Activated T-cell treated with anti-CD3 and anti-CD28 coated beads, Interleukin-2, amount 50 U/mL, for 4 hours (primary cell): Measurements from ENCODE around the gene PLEKHG5. TPM values are rescaled to one million over a fixed set of nuclear protein-coding genes. Genes with fewer than 3 reads are reported as not detected.
A peak's percentile ranks its signal among the peaks of the same experiment; 100 is the strongest.

Source experiments
- ATAC-seq, 2 donors: fragments of 200-7000 bp; cut with Tn5 transposase; one replicate each; pipeline ENCODE4 v1.10.0; 2021
- DNase-seq: peaks from one replicate; pipeline ENCODE4 v3.0.0-alpha.2; 2020
- H3K27me3 Mint-ChIP-seq: one replicate; pipeline ENCODE4 v1.8.0; 2021; ENCODE audit warnings: low read depth, mixed read lengths
- H3K36me3 Mint-ChIP-seq: one replicate; pipeline ENCODE4 v1.8.0; 2022; ENCODE audit warnings: mixed read lengths; ENCODE audit not compliant: insufficient read depth
- H3K4me1 Mint-ChIP-seq: one replicate; pipeline ENCODE4 v1.8.0; 2021; ENCODE audit warnings: low read depth, mixed read lengths
- H3K4me3 Mint-ChIP-seq: one replicate; pipeline ENCODE4 v1.8.0; 2021; ENCODE audit warnings: mild to moderate bottlenecking, moderate library complexity, mixed read lengths
- H3K9me3 Mint-ChIP-seq: one replicate; pipeline ENCODE4 v1.8.0; 2021; ENCODE audit warnings: mixed read lengths
- total RNA-seq, 3 donors: library from RNA; stranded (reverse); gene quantifications; one replicate each; pipeline ENCODE4 v1.2.1, GENCODE V29; 2021

The PLEKHG5 gene, protein sequence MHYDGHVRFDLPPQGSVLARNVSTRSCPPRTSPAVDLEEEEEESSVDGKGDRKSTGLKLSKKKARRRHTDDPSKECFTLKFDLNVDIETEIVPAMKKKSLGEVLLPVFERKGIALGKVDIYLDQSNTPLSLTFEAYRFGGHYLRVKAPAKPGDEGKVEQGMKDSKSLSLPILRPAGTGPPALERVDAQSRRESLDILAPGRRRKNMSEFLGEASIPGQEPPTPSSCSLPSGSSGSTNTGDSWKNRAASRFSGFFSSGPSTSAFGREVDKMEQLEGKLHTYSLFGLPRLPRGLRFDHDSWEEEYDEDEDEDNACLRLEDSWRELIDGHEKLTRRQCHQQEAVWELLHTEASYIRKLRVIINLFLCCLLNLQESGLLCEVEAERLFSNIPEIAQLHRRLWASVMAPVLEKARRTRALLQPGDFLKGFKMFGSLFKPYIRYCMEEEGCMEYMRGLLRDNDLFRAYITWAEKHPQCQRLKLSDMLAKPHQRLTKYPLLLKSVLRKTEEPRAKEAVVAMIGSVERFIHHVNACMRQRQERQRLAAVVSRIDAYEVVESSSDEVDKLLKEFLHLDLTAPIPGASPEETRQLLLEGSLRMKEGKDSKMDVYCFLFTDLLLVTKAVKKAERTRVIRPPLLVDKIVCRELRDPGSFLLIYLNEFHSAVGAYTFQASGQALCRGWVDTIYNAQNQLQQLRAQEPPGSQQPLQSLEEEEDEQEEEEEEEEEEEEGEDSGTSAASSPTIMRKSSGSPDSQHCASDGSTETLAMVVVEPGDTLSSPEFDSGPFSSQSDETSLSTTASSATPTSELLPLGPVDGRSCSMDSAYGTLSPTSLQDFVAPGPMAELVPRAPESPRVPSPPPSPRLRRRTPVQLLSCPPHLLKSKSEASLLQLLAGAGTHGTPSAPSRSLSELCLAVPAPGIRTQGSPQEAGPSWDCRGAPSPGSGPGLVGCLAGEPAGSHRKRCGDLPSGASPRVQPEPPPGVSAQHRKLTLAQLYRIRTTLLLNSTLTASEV
- 1 to 10 TPM; 1.2 to 2.1 (median 1.4) TPM for total RNA-seq

DNA sequence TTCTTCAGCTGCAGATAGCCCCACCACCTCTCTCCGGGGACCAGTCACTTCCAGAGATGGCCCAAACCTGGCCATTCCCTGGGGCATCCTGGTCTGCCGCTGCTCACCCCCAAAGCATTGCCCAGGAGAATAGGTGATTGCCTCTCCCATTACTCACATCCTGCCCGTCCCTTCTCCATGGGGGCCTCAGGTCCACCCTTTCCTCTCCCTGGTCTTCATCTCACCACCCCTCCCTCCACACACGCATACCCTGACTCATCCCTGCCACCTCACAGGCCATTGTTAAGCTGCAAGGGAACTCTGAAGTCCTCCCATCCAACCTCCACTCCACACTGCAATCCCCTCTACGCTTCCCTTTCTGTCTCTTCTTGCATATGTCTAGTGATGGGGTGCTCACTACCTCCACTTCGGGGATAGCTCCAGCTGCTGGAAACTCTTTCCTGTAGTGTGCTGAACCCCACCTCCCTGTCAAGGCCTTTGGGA, at the start of gene PLEKHG5:
Gene PLEKHG5 (minus strand): TSS at position 188 of the 483 bp plus-strand sequence. CDS start 14,096 bp downstream, outside the sequence.
- DNase-seq (no peak), ATAC-seq (no peak)
- Mint-ChIP-seq H3K9me3 (no peaks in the 10 kb centered on the region), H3K36me3 (no peaks in the 10 kb centered on the region), H3K4me3 (peak within 1 kb of the TSS; percentile 80), H3K27me3 (peaks cover 3% of the 10 kb centered on the region), H3K4me1 (peaks cover 20% of the 10 kb centered on the region)

- H3K4me3 Mint-ChIP-seq, result no peak overlapping the region
- peaks cover 20% of the 10 kb centered on the region for H3K36me3 Mint-ChIP-seq
- ATAC-seq (no peak), DNase-seq (no peak)
- H3K27me3 Mint-ChIP-seq, result no peaks in the 10 kb centered on the region
- H3K9me3 Mint-ChIP-seq, result no peaks in the 10 kb centered on the region
- no peaks in the 10 kb centered on the region for H3K4me1 Mint-ChIP-seq
Observed at GRCh38 chr1:6538956-6539355, 47.5 kb upstream of the PLEKHG5 start.

DNA sequence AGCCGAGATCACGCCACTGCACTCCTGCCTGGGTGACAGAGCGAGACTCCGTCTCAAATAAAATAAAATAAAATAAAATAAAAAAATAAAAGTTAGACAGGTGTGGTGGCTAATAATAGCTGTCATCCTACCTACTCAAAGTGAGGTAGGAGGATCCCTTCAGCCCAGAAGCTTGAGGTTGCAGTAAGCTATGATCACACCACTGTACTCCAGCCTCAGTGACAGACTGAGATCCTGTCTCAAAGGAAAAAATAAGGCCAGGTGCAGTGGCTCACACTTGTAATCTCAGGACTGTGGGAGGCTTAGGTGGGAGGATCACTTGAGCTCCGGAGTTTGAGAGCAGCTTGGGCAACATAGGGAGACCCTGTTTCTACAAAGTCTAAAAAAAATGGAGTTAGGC, 44.8 kb upstream of the PLEKHG5 start:
- no peak for DNase-seq
- Mint-ChIP-seq H3K9me3 (no peaks in the 10 kb centered on the region), H3K36me3 (peaks cover 34% of the 10 kb centered on the region), H3K4me1 (no peaks in the 10 kb centered on the region), H3K27me3 (no peaks in the 10 kb centered on the region), H3K4me3 (no peak overlapping the region)
- ATAC-seq, result no peak

DNA sequence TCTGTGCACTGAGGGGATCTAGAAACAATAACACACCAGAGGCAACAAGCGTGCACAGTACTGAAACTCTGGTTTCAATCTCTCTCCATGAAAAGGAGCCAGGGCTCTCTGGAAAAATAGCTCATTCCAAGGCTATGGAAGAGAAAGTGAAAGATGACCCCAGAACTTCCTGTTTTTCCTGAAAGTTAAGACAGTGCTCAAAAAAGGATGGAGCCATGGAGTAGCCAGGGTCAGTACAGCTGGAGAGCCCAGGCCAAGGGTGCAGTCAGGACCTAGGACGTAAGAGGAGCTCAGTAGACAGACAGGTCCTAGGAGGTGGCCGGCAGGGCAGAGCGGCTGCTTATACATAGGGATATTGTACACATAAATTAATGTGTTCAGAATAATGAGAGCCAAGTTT, 43.7 kb upstream of the PLEKHG5 start:
- no peaks in the 10 kb centered on the region for H3K9me3 Mint-ChIP-seq
- H3K4me1 Mint-ChIP-seq, result no peaks in the 10 kb centered on the region
- DNase-seq, result no peak
- no peak overlapping the region for H3K4me3 Mint-ChIP-seq
- no peak for ATAC-seq
- H3K27me3 Mint-ChIP-seq, result no peaks in the 10 kb centered on the region
- H3K36me3 Mint-ChIP-seq, result peaks cover 33% of the 10 kb centered on the region

GRCh38 chr1:6534248-6534822, 42.9 kb upstream of the PLEKHG5 start:
- DNase-seq (no peak), ATAC-seq (no peak)
- H3K27me3 Mint-ChIP-seq, result no peaks in the 10 kb centered on the region
- H3K36me3 Mint-ChIP-seq, result peaks cover 33% of the 10 kb centered on the region
- no peaks in the 10 kb centered on the region for H3K9me3 Mint-ChIP-seq
- no peaks in the 10 kb centered on the region for H3K4me1 Mint-ChIP-seq
- no peak overlapping the region for H3K4me3 Mint-ChIP-seq

- peaks cover 40% of the 10 kb centered on the region for H3K36me3 Mint-ChIP-seq
- H3K9me3 Mint-ChIP-seq, result no peaks in the 10 kb centered on the region
- H3K4me1 Mint-ChIP-seq, result no peaks in the 10 kb centered on the region
Observed at GRCh38 chr1:6531996-6532395, 40.5 kb upstream of the PLEKHG5 start.

DNA sequence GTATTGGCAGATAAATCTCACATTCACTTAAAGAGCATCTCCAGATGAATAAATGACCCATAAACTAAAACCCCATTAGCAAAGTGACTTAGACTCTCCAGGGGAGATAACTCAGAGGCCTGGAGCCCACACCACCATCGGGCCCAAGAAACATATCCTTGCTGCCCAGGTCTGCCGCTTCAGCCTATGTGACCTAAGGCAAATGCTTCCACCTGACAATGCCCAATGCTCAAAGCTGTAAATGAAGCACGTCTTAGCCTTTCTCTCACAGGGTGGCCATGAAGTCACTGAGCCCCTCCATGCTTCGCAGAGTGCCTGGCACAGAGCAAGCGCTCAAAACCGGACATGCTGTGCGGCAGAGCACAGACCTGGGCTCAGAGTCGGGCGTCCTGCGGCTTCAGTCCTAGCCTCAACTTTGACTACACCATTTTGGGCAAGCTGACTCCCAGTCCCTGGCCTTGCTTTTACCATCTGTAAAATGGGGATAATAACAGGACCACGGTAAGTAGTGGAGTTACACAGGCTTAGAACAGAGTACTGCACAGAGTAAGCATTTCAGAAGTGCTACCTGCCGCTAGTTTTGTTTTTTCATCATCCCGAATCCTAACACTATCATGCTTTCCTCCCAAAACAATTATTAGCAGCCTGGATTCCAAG, 39.2 kb upstream of the PLEKHG5 start:
- Mint-ChIP-seq H3K36me3 (peaks cover 49% of the 10 kb centered on the region), H3K27me3 (no peaks in the 10 kb centered on the region), H3K4me3 (no peak overlapping the region), H3K4me1 (no peaks in the 10 kb centered on the region), H3K9me3 (no peaks in the 10 kb centered on the region)
- no peak for ATAC-seq
- no peak for DNase-seq

More at GRCh38 chr1:6531996-6532395, 40.5 kb upstream of the PLEKHG5 start:
- Mint-ChIP-seq H3K4me3 (no peak overlapping the region), H3K27me3 (no peaks in the 10 kb centered on the region)
- ATAC-seq (no peak), DNase-seq (no peak)

DNA sequence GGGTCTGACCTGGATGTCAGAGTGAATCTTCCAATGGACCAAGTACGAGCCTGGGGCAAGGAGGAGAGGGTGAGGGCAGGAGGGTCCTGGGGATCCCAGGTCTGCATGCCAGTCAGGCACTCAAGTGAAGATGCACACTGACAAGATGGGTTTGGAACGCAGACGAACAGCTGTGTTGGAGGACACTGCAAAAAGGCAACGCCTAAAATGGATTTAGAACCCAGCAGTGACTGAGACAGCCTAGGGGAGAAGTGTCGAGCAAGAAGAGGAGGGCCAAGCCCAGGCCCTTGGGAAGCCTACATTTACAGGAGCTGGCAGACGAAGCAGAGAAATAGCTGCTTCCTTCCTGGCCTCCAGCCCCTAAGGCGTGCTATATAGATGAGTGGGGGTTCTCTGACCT, 37.0 kb upstream of the PLEKHG5 start:
- DNase-seq (no peak), ATAC-seq (no peak)
- H3K4me1 Mint-ChIP-seq, result no peaks in the 10 kb centered on the region
- H3K36me3 Mint-ChIP-seq, result peaks cover 50% of the 10 kb centered on the region
- H3K27me3 Mint-ChIP-seq, result no peaks in the 10 kb centered on the region
- H3K4me3 Mint-ChIP-seq, result no peak overlapping the region
- H3K9me3 Mint-ChIP-seq, result no peaks in the 10 kb centered on the region

- Mint-ChIP-seq H3K9me3 (no peaks in the 10 kb centered on the region), H3K27me3 (no peaks in the 10 kb centered on the region), H3K4me3 (no peak overlapping the region), H3K36me3 (peaks cover 33% of the 10 kb centered on the region), H3K4me1 (no peaks in the 10 kb centered on the region)
- ATAC-seq (no peak), DNase-seq (no peak)
Observed at GRCh38 chr1:6526316-6526715, 34.8 kb upstream of the PLEKHG5 start.

DNA sequence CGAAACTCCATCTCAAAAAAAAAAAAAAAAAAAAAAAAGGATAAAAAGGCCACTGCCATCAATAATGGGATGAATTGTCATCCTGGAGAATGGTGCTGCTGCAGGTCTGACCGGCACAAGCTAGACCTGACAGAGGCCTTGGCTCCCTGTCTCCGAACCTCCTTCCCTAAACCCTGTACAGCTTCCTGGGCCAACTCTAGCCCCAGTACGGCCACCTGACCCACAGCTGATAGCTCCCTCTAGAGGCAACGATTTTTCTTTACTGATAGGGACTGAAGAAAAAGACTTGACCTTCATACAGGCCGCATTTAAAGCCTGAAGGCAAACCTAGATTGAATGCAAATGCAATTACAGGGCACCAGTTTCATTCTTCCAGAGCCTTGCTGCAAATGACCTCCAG, 32.1 kb upstream of the PLEKHG5 start:
- DNase-seq (no peak), ATAC-seq (no peak)
- Mint-ChIP-seq H3K36me3 (peaks cover 28% of the 10 kb centered on the region), H3K9me3 (no peaks in the 10 kb centered on the region), H3K27me3 (no peaks in the 10 kb centered on the region), H3K4me1 (no peaks in the 10 kb centered on the region), H3K4me3 (no peak overlapping the region)

DNA sequence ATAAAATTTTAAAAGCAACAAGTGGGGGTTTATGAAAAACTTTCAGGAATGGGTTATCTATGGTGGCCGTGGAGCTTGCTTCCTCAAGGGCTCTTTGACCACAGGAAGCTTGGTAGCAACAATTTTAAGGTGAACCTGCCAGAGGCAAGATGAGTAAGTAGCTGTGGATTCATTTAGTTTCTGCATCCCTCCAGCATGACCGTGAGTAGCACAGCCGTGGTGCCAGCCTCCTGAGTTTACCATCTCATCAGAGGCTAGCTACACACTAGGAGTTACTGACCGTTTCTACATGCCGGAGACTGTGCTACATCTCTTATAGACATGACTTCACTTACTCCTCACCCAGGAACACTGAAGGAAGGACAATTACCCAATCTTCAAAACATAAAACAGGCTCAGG, 30.1 kb upstream of the PLEKHG5 start:
- Mint-ChIP-seq H3K36me3 (peaks cover 19% of the 10 kb centered on the region), H3K4me3 (no peak overlapping the region), H3K27me3 (no peaks in the 10 kb centered on the region), H3K9me3 (no peaks in the 10 kb centered on the region), H3K4me1 (no peaks in the 10 kb centered on the region)
- DNase-seq (no peak), ATAC-seq (no peak)

GRCh38 chr1:6519935-6520671, 28.6 kb upstream of the PLEKHG5 start:
- DNase-seq (no peak), ATAC-seq (no peak)
- Mint-ChIP-seq H3K4me1 (no peaks in the 10 kb centered on the region), H3K9me3 (no peaks in the 10 kb centered on the region), H3K36me3 (peaks cover 7% of the 10 kb centered on the region), H3K4me3 (no peak overlapping the region), H3K27me3 (no peaks in the 10 kb centered on the region)

- Mint-ChIP-seq H3K4me3 (no peak overlapping the region), H3K27me3 (no peaks in the 10 kb centered on the region), H3K9me3 (no peaks in the 10 kb centered on the region), H3K4me1 (no peaks in the 10 kb centered on the region), H3K36me3 (peaks cover 7% of the 10 kb centered on the region)
- no peak for DNase-seq
- ATAC-seq, result no peak
Observed at GRCh38 chr1:6519491-6519934, 28.0 kb upstream of the PLEKHG5 start.
